PC-3 (cell line): ENCODE results near the gene TRAPPC2. TPM values are rescaled to one million over a fixed set of nuclear protein-coding genes. Genes with fewer than 3 reads are reported as not detected.

ENCODE experiments used
- ATAC-seq: fragments of 200-7000 bp; cut with Tn5 transposase; 2 replicates; pipeline ENCODE4 v1.9.1; 2020; ENCODE audit warnings: mild to moderate bottlenecking, moderate library complexity
- BruUV-seq: library from RNA; stranded (reverse); fragments of 400-500 nt; replicated peaks from 2 replicates; lab custom pipeline; 2021; lab: Mats Ljungman, UMichigan
- CTCF ChIA-PET: fragments of 300-600 bp; sonication (Branson Sonifier 250); formaldehyde crosslinking; loops from one replicate; lab custom pipeline; 2022; ENCODE audit warnings: antibody characterized with exemption; lab: Charles Lee
- POLR2A ChIA-PET: fragments of 300-600 bp; sonication (Branson Sonifier 250); formaldehyde crosslinking; loops from one replicate; lab custom pipeline; 2022; ENCODE audit warnings: antibody characterized with exemption; ENCODE audit not compliant: unreplicated experiment; lab: Charles Lee
- DNase-seq: peaks from one replicate; pipeline ENCODE4 v3.0.0-alpha.2; 2015
- H2AFZ ChIP-seq: fragments of 300-600 bp; sonication (generic); 2 replicates; pipeline ENCODE4 v1.6.0; 2016; ENCODE audit warnings: antibody characterized with exemption, low read length
- H3F3A ChIP-seq: fragments of 300-600 bp; sonication (generic); one replicate; pipeline ENCODE4 v1.6.0; 2017; ENCODE audit warnings: antibody characterized with exemption, low read length, control low read depth, mild to moderate bottlenecking; ENCODE audit not compliant: unreplicated experiment
- H3K27ac ChIP-seq: fragments of 300-600 bp; sonication (generic); 2 replicates; pipeline ENCODE4 v1.5.1; 2016; ENCODE audit warnings: mild to moderate bottlenecking, low read length
- H3K27me3 ChIP-seq: fragments of 300-600 bp; sonication (generic); 2 replicates; pipeline ENCODE4 v1.6.1; 2016; ENCODE audit warnings: low read length, mixed read lengths
- H3K36me3 ChIP-seq: fragments of 300-600 bp; sonication (generic); 2 replicates; pipeline ENCODE4 v1.6.1; 2016; ENCODE audit warnings: low read depth, mixed run types, low read length, mixed read lengths
- H3K4me1 ChIP-seq: fragments of 300-600 bp; sonication (generic); 2 replicates; pipeline ENCODE4 v1.5.1; 2016; ENCODE audit warnings: low read length; ENCODE audit not compliant: insufficient read depth
- H3K4me2 ChIP-seq: fragments of 300-600 bp; sonication (generic); 2 replicates; pipeline ENCODE4 v1.6.0; 2016; ENCODE audit warnings: low read length
- H3K4me3 ChIP-seq: fragments of 300-600 bp; sonication (generic); 2 replicates; pipeline ENCODE4 v1.5.1; 2016; ENCODE audit warnings: mild to moderate bottlenecking, low read length, mixed read lengths
- H3K79me2 ChIP-seq: fragments of 300-600 bp; sonication (generic); 2 replicates; pipeline ENCODE4 v1.6.1; 2017; ENCODE audit warnings: low read length, mixed read lengths
- H3K9ac ChIP-seq: fragments of 300-600 bp; sonication (generic); 2 replicates; pipeline ENCODE4 v1.6.0; 2016; ENCODE audit warnings: mild to moderate bottlenecking, low read length
- H3K9me2 ChIP-seq: fragments of 300-600 bp; sonication (generic); replicated peaks from 2 replicates; pipeline ENCODE4 v1.6.1; 2016; ENCODE audit warnings: mixed run types, low read length, mixed read lengths
- H3K9me3 ChIP-seq: fragments of 300-600 bp; sonication (generic); 2 replicates; pipeline ENCODE4 v1.6.1; 2016; ENCODE audit warnings: low read length, mixed read lengths
- H4K20me1 ChIP-seq: fragments of 300-600 bp; sonication (generic); 2 replicates; pipeline ENCODE4 v1.6.1; 2016; ENCODE audit warnings: low read length, mixed read lengths
- CTCF ChIP-seq: fragments of 300-600 bp; sonication (generic); conservative IDR thresholded peaks from 2 replicates; pipeline ENCODE4 v1.5.1; 2017; ENCODE audit warnings: antibody characterized with exemption, low read depth, mild to moderate bottlenecking, low read length
- EZH2 ChIP-seq: fragments of 300-600 bp; sonication (generic); IDR thresholded peaks from one replicate; pipeline ENCODE4 v1.6.1; 2017; ENCODE audit warnings: antibody characterized with exemption, mild to moderate bottlenecking, low read length; ENCODE audit not compliant: unreplicated experiment
- EZH2phosphoT487 ChIP-seq: fragments of 300-600 bp; sonication (generic); IDR thresholded peaks from 2 replicates; pipeline ENCODE4 v1.6.1; 2018; ENCODE audit warnings: mild to moderate bottlenecking, antibody characterized with exemption, low read length, borderline replicate concordance
- intact Hi-C: fragments of 100-400 bp; cut with micrococcal nuclease; formaldehyde crosslinking; loops from 2 replicates; pipeline ENCODE4 v1.9.0; 2023
- total RNA-seq: library from RNA; depleted of rRNA; stranded (reverse); fragments of >200 nt; gene quantifications from 2 replicates; pipeline ENCODE4 v1.2.3, GENCODE V29; 2014

TRAPPC2 gene
- total RNA-seq, 1 experiment from 2014 or later: 7.9 TPM

- intact Hi-C loops: no loop called here
- no peak overlapping the region for H3K27ac ChIP-seq
- no TSS peak for BruUV-seq
- no peak for DNase-seq
- no peak overlapping the region for H2AFZ ChIP-seq
- H3K9ac ChIP-seq: no peak overlapping the region
- H3K9me2 ChIP-seq: no peaks in the 10 kb centered on the region
- H3K4me2 ChIP-seq: no peak overlapping the region
- H3K27me3 ChIP-seq: no peaks in the 10 kb centered on the region
- ChIA-PET CTCF (no interaction called here), POLR2A (no interaction called here)
- peaks cover 26% of the 10 kb centered on the region for H3K4me1 ChIP-seq
- no peak for TF ChIP-seq EZH2
- TF ChIP-seq CTCF: no peak
- TF ChIP-seq EZH2phosphoT487: no peak
- H3K4me3 ChIP-seq: no peak overlapping the region
- no peak for ATAC-seq
- H3K79me2 ChIP-seq: peaks cover 37% of the 10 kb centered on the region
- H3K9me3 ChIP-seq: no peaks in the 10 kb centered on the region
- H3F3A ChIP-seq: peaks cover 6% of the 10 kb centered on the region
- H3K36me3 ChIP-seq: peaks cover 38% of the 10 kb centered on the region
- peaks cover 3% of the 10 kb centered on the region; the same call in 1 of the 2 replicates for H4K20me1 ChIP-seq
Observed at GRCh38 chrX:13719192-13719856, 15.1 kb downstream of the TRAPPC2 start.

GRCh38 chrX:13717700-13718472 is 16.5 kb downstream of the TRAPPC2 start:
- H3K9me2 ChIP-seq: no peaks in the 10 kb centered on the region
- no peak overlapping the region for H3K9ac ChIP-seq
- DNase-seq (no peak), ATAC-seq (no peak)
- H3F3A ChIP-seq: peaks cover 6% of the 10 kb centered on the region
- no TSS peak for BruUV-seq
- no peak overlapping the region for H3K4me3 ChIP-seq
- no peak overlapping the region for H2AFZ ChIP-seq
- CTCF ChIA-PET: no interaction called here
- no peaks in the 10 kb centered on the region for H3K9me3 ChIP-seq
- peaks cover 3% of the 10 kb centered on the region; the same call in 1 of the 2 replicates for H4K20me1 ChIP-seq
- peaks cover 23% of the 10 kb centered on the region for H3K4me1 ChIP-seq
- TF ChIP-seq CTCF (no peak), EZH2 (no peak), EZH2phosphoT487 (no peak)
- H3K79me2 ChIP-seq: peaks cover 26% of the 10 kb centered on the region
- H3K36me3 ChIP-seq: peaks cover 41% of the 10 kb centered on the region
- no peak overlapping the region for H3K4me2 ChIP-seq
- H3K27ac ChIP-seq: no peak overlapping the region
- POLR2A ChIA-PET: no interaction called here
- intact Hi-C loops: no loop called here
- no peaks in the 10 kb centered on the region for H3K27me3 ChIP-seq

GRCh38 chrX:13716905-13717304 is 17.5 kb downstream of the TRAPPC2 start:
- ChIA-PET CTCF (no interaction called here), POLR2A (no interaction called here)
- peaks cover 3% of the 10 kb centered on the region; the same call in 1 of the 2 replicates for H4K20me1 ChIP-seq
- no peak overlapping the region for H3K27ac ChIP-seq
- H2AFZ ChIP-seq: no peak overlapping the region
- no peaks in the 10 kb centered on the region for H3K9me2 ChIP-seq
- no TSS peak for BruUV-seq
- no peaks in the 10 kb centered on the region for H3K9me3 ChIP-seq
- H3K4me1 ChIP-seq: peaks cover 13% of the 10 kb centered on the region
- H3K36me3 ChIP-seq: peaks cover 43% of the 10 kb centered on the region
- no peak overlapping the region for H3K4me2 ChIP-seq
- no peak overlapping the region for H3K4me3 ChIP-seq
- peaks cover 26% of the 10 kb centered on the region for H3K79me2 ChIP-seq
- no peaks in the 10 kb centered on the region for H3F3A ChIP-seq
- H3K27me3 ChIP-seq: no peaks in the 10 kb centered on the region
- no peak for TF ChIP-seq CTCF
- TF ChIP-seq EZH2phosphoT487: no peak
- TF ChIP-seq EZH2: no peak
- DNase-seq (no peak), ATAC-seq (no peak)
- H3K9ac ChIP-seq: no peak overlapping the region
- intact Hi-C loops: no loop called here
